ENCODE results near the gene STX2.
A peak's percentile ranks its signal among the peaks of the same experiment; 100 is the strongest.
"Not testable (repeated sequence)": the region's sequence is repeated elsewhere in the genome, so short reads cannot be mapped to it uniquely, and the experiment has no call there.

The STX2 gene

GRCh38 chr12:130764475-130765185 lies 74.4 kb downstream of the STX2 start:
- peak; percentile 79 for DNase-seq (ENCODE audit: low spot score)

- peak; percentile 73 for DNase-seq (ENCODE audit: low spot score)
These were observed 75.0 kb downstream of the STX2 start for GRCh38 chr12:130764073-130764472.

GRCh38 chr12:130762319-130762675 lies 76.8 kb downstream of the STX2 start:
- no peak for DNase-seq (ENCODE audit: low spot score)

GRCh38 chr12:130761537-130762318 lies 77.3 kb downstream of the STX2 start:
- peak; percentile 62 for DNase-seq (ENCODE audit: low spot score)

- DNase-seq (ENCODE audit: low spot score), result no peak
These were observed 84.7 kb downstream of the STX2 start for GRCh38 chr12:130754234-130754901.

- DNase-seq (ENCODE audit: low spot score), result no peak
These were observed 86.3 kb downstream of the STX2 start for GRCh38 chr12:130752692-130753230.

- DNase-seq (ENCODE audit: low spot score), result not testable (repeated sequence)
These were observed 87.0 kb downstream of the STX2 start for GRCh38 chr12:130752037-130752436.

- no peak for DNase-seq (ENCODE audit: low spot score)
These were observed 90.3 kb downstream of the STX2 start for GRCh38 chr12:130748786-130749185.

- DNase-seq (ENCODE audit: low spot score), result peak; percentile 84
These were observed 90.9 kb downstream of the STX2 start for GRCh38 chr12:130747867-130748740.

GRCh38 chr12:130746546-130746945 lies 92.5 kb downstream of the STX2 start:
- DNase-seq (ENCODE audit: low spot score), result no peak

GRCh38 chr12:130745921-130746320 lies 93.1 kb downstream of the STX2 start:
- no peak for DNase-seq (ENCODE audit: low spot score)

- no peak for DNase-seq (ENCODE audit: low spot score)
These were observed 94.8 kb downstream of the STX2 start for GRCh38 chr12:130744274-130744673.

GRCh38 chr12:130743606-130744005 lies 95.4 kb downstream of the STX2 start:
- no peak for DNase-seq (ENCODE audit: low spot score)

- DNase-seq (ENCODE audit: low spot score), result no peak
These were observed 95.9 kb downstream of the STX2 start for GRCh38 chr12:130743176-130743575.

- no peak for DNase-seq (ENCODE audit: low spot score)
These were observed 96.3 kb downstream of the STX2 start for GRCh38 chr12:130742716-130743115.

GRCh38 chr12:130742112-130742511 lies 96.9 kb downstream of the STX2 start:
- DNase-seq (ENCODE audit: low spot score), result no peak
